Activated CD4-positive, CD25-positive, alpha-beta regulatory T cell treated with anti-CD3 and anti-CD28 coated beads, Interleukin-2, amount 50 U/mL, for 16 hours (primary cell): Measurements from ENCODE around the gene INVS.
"Not testable (repeated sequence)": the region's sequence is repeated elsewhere in the genome, so short reads cannot be mapped to it uniquely, and the experiment has no call there.

Source experiments
- DNase-seq: peaks from one replicate; pipeline ENCODE4 v3.0.0-alpha.2; 2020; ENCODE audit warnings: low read depth, low spot score

Gene INVS

DNA sequence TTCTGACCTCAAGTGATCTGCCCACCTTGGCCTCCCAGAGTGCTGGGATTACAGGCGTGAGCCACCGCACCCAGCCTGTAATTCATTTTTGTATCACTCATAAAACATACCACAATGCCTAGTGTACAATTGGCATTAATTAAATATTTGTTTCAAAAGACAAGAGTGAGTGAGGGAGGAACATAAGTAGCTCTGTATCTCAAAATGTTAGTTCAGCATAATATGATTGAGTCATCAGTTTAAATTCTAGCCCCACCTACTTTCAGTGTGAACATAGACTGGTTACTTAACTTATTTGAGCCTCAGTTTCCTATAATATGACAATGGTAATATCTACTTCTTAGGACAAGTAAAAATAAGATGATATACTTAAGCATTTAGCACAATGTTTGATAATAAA lies 26.9 kb downstream of the INVS start:
- DNase-seq = no peak

DNA sequence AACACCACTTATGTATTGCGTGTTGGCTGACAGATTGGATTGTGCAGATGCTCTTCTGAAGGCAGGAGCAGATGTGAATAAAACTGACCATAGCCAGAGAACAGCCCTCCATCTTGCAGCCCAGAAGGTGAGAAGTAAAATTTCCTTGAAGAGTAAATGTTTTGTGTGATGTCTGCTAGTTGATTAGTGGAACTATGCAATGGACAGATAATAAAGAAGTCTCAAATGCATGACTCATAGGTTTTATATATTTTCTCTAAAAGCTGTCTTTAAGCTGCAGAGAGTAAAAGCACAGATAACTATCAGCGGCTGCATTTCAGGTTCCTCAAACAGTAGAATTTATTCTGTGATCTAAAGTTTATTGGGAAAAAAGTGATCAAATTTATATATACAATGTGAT lies 27.4 kb downstream of the INVS start:
- no peak for DNase-seq

DNA sequence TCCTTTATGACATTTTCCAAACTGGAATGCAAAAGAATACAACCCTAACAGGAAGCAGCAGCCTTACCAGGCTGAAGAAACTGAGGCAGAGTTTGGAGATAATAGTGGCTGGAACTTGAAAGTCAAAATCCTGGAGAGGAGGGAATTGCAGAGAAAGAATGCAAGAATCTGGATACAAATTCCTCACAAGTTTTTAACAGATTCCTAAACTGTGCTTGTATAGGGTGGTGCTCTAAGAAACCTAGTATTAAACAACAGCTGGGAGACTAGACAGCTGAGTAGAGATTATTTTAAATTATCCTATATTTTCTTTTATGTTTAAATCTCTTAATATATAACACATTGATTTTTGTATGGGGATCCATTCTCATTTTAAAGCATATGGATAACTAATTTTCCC lies 30.7 kb downstream of the INVS start:
- no peak for DNase-seq

DNA sequence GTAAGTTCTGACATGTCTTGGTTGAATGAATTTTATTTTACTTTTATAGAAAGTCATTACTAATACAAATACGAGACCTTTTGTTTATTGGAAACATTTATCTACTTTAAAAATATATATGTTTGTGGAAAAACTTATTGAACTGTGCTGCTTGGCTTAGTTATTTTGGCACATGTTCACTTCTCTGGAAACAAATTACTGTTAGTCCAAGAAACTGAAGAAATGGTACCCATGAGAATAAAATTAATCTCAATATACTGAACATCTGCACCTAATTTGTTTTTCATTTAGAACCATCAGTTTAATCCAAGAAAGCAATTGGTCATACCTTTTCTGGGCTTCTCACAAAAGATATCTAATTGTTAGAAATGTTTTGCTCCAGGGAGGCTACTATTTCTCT lies 32.2 kb downstream of the INVS start:
- DNase-seq = no peak

DNA sequence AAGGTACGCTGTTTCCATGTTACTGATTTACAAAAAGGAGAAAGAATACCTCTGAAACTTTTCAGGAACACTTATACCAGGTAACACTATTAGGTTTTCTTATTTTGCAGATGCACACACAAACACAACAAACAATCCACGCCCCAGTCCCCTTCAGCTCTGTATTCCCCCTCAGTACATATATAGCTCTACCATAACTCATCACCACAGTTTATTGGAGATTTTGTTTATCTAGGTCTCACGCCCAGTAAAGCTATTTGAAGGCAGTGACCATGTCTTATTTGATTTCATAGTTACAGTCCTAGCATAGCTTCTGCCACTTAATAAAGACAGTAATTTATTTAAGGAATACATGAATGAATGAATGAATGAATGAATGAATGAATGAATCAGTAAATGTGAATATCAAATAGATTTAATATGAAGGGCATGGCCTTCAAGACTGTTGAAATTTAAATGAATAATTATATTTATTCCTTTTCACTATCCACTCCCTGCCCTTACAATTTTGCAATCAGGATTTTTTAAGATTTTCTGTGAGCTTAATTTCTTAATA lies 32.9 kb downstream of the INVS start:
- no peak for DNase-seq

DNA sequence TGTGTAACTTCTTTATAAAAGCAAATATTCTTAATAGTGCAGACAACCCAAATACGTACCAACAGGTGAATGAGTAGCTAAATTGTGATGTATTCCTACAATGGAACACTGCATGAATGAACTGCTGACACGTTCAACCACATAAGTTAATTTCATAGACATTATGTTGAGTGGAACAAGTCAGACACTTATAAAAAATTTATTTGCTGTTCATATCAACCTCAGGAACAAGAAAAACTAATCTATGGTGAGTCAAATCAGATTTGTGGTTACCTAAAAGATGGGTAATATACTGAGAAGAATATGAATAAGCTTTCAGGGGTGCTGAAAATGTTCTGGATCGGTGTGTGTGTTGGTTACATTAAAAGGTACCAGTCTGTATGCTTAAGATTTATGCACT lies 35.7 kb downstream of the INVS start:
- no peak for DNase-seq

DNA sequence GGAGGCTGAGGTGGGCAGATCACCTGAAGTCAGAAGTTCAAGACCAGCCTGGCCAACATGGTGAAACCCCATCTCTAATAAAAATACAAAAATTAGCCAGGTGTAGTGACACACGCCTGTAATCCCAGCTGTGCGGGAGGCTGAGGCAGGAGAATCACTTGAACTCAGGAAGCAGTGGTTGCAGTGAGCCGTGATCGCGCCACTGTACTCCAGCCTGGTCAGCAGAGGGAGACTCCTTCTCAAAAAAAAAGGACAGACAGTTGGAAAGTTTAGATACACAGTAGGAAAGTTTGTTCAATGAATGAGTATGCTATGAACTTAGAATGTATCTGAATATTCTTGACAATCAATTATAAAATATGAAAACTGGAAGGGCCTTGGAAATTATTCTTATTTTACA lies 37.8 kb downstream of the INVS start:
- not testable (repeated sequence) for DNase-seq

DNA sequence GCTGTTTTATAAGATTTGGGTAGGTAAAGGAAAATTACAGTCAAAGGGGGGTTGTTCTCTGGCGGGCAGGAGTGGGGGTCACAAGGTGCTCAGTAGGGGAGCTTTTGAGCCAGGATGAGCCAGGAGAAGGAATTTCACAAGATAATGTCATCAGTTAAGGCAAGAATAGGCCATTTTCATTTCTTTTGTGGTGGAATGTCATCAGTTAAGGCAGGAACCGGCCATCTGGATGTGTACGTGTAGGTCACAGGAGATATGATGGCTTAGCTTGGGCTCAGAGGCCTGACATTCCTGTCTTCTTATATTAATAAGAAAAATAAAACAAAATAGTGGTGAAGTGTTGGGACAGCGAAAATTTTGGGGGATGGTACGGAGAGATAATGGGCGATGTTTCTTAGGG lies 41.3 kb downstream of the INVS start:
- DNase-seq = not testable (repeated sequence)

DNA sequence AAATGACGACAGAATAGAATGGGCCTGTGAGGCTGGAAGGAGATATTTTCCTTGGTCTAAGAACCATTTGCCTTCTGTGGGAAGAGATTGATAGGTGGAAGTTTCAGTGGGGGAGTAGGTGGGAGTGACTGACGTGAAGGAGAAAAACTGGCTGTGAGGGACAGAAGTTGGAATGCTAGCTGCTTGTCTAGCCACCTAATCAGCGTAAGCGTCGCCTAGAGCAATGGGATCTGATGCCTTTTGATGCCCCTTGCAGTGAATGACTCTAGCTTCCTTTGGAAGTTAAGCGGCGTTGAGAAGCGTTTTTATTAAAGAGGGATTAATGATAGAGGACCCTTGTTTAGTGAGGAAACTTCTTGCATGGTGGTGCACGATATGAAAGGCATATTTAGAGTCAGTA lies 42.8 kb downstream of the INVS start:
- not testable (repeated sequence) for DNase-seq

DNA sequence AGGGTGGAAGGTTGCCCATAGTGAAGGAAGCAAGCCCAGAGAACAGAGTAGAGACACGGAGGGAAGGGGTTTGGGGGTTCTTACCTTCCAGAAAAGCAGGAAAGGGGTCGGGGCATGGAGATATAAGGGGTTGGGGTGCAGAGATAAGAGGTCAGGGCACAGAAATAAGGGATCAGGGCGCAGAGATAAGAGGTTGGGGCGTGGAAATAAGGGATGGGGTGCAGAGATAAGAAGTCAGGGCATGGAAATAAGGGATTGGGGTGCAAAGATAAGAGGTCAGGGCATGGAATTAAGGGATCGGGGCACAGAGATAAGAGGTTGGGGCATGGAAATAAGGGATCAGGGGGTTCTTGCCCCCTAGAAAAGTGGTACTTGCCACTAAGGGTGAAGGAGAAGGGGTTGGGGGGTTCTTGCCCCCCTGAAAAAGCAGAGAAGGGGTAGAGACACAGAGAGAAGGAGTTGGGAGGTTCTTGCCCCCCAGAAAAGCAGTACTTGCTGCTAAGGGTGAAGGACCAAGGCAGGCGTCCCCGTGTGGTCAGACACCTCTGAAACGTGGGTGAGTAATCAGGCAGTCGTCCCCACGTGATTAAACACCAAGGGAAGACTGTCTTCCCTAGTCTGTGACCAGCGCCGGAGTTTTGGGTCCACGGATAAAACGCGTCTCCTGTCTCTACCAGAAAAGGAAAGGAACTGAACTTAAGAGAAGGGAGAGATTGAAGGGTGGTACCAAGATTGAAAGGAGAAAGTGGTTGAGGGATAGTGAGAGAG lies 46.3 kb downstream of the INVS start:
- not testable (repeated sequence) for DNase-seq

DNA sequence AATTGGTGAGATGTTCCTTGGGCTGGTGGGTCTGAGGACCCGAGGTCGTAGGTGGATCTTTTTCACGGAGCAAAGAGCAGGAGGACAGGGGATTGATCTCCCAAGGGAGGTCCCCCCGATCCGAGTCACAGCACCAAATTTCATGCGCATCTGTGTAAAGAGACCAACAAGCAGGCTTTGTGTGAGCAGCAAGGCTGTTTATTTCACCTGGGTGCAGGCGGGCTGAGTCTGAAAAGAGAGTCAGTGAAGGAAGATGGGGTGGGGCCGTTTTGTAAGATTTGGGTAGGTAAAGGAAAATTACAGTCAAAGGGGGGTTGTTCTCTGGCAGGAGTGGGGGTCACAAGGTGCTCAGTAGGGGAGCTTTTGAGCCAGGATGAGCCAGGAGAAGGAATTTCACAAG lies 46.9 kb downstream of the INVS start:
- DNase-seq = not testable (repeated sequence)

DNA sequence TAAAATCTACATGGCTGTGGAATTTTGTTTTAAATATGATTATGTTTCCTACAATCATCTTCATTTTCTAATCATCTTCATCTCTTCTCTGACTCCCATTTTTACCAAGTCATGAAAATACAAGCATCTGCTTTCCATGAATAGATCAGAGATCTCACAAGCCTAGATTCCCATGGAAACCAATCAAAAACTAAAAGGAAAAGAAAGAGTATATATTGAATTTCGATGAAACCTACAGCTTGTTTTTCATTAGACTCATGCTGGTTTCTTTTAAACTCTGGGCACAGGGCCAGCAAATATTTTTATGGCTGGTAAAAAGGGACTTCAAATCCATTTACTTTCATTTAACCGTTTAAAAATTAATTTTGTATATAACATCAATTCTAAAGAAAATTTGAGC lies 51.2 kb downstream of the INVS start:
- DNase-seq = no peak

DNA sequence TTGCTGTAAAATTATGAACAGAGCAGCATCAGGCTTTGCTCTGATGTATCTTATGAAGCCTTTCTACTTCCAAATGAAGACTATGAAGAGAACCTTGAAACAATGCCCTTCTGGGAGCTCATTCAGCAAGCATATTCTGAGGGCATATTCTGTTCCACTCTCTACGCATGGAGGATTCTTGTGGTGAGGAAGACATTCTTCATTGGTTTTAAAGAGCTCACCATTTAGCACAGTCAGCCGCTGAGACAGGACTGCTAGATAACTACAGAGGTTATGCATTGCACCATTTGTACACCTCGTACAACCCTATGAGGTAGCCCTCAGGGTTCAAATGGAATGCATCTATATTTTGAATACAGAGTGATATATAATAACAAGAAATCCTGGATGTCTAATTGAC lies 61.0 kb downstream of the INVS start:
- no peak for DNase-seq

DNA sequence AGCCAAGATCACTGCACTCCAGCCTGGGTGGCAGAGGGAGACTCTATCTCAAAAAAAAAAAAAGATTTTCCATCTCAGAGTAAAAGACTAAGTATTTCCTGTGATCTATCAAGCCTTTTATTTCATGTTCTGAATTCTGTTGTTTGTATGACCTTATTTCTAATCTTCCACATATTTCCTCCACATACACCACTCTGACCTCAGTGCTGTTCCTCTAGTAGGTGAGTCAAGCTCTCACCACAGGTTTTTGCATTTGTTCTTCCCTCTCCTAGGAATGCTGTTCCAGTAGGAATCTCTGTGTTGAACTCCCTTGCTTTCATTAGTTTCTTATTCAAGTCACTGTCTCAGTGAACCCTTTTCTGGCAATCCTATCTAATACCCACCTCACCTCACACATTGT lies 68.1 kb downstream of the INVS start:
- no peak for DNase-seq

DNA sequence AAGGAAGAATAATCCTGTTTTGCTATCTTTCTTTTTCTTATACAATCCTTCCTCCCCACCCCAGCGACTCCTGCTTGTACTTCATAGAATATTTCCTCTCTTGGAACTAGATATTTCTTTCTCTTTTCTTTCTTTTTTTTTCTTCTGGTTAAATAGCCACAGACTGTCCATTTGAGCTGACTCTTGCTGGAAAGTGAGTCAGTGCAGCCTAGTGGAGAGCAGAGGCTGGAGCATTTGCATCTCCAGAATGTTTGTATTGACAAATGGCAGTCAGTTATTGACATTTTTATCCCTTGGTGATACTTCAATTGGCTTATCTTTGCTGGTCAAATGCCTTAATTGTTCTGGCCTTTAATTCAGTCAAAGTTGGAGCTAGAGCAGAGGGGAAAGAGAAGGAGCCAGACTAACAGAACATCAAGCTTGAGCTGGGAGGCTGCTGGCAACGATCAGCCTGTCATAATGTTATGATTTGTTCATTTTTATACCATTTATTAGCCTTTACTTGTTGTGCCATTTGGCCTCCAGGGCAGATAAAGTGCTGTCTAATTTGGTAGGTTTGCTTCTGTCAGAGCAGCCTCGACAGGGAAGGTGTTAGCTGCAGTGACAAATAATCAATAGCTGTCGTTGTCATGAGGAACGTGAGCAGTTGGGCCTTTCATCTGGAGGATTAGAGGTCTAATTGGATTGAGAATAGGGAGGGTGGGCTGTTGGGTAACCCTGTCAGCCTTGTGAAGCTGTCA lies 69.0 kb downstream of the INVS start:
- no peak for DNase-seq

DNA sequence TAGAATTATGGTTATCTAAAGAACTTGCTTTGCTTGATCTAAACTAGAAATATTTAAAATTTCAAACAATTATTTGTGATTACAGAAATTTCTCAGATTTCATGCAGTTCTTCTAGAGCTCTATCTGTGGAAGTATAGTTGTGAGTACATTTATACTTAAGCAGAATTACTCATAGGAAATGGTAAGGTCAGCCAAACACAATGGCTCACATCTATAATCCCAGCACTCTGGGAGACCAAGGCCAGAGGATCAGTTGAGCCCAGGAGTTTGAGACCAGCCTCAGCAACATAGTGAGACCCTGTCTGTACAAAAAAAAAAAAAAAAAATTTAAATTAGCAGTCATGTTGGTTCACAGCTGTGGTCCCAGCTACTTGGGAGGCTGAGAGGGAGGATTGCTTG lies 71.0 kb downstream of the INVS start:
- DNase-seq = no peak

DNA sequence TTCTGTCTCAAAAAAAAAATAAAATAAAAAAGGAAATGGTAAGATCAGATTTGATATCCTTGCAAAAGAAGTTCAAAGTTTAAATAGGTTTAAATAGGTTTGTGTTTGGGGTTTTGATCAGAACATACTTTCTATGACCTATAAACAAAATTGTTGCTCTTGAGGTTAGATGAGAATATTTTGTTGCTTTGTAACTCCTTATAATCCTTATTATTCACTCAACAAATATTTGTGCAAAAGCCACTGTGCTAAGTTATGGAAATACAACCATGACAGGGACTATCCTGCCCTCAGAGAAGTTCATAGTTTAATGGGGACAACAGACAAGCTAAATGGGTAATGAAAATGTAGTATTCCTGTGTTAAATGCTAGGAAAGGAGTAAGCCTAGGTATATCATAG lies 71.5 kb downstream of the INVS start:
- DNase-seq = no peak

DNA sequence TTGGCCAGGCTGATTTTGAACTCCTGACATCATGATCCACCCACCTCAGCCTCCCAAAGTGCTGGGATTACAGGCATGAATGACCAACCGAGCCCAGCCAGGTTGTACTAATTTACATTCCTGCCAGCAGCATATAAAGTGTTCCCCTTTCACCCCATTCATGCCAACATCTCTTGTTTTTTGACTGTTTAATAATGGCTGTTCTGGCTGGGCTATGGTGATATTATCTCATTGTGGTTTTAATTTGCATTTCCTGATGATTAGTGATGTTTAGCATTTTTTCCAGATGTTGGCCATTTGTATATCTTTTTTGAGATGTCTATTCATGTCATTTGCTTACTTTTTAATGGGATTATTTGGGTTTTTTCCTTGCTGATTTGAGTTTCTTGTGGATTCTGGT lies 87.3 kb downstream of the INVS start:
- DNase-seq = no peak

DNA sequence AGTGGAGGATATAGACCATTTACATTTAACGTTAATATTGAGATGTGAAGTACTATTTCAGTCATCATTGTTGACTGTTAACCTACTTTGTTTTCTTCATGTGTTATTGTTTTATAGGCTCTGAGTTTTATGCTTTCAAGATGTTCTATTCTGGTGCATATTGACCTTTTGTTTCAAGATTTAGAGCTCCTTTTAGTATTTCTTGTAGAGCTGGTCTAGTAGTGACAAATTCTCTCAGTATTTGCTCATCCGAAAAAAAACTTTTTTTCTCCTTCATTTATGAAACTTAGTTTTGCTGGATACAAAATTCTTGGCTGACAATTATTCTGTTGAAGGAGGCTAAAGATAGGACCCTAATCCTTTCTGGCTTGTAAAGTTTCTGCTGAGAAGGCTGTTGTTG lies 91.3 kb downstream of the INVS start:
- no peak for DNase-seq

DNA sequence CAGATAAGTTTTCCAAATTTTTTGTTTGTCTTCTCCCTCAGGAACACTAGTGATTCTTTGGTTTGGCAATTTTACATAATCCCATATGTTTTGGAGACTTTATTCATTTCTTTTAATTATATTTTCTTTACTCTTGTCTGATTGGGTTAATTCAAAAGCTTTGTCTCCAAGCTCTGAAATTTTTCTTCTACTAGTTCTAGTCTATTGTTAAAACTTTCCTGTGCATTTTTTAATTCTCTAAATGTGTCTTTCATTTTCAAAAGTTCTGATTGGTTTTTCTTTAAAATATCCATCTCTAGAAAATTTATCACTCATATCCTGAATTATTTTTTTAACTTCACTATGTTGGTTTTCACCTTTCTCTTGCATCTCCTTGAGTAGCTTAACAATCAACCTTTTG lies 92.2 kb downstream of the INVS start:
- no peak for DNase-seq

DNA sequence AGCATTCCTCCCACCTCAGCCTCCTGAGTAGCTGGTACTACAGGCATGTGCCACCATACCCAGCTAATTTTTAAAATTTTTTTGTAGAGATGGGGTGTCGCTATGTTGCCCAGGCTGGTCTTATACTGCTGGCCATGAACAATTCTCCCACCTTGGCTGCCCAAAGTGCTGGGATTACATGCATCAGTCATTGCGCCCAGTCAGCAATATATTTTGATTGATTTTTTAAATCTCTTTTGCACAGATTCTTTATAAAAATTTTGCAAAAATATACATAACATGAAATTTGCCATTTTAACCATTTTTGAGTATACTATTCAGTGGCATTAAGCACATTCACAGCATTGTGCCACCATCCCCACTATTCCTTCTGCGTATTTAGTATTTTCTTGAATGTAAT lies 94.0 kb downstream of the INVS start:
- DNase-seq = no peak

DNA sequence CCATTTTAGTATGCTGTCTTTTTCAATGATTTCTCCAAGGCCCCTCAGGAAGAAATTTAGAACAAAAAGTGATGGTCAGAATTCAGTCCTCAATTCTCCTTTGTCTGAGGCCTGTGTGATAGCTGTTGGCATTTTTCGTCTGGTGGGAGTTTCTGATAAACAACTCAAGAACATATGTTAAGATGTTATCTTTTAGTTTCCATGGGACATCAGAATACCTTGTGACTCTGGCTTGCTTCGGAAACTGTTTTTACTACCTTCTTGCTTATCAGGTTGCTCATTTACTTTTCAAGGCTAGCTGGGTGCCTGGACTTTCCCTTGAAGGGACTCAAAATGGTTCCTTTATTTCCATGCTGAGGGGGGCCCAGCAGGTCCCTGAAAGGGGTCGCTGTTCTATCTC lies 97.2 kb downstream of the INVS start:
- no peak for DNase-seq

DNA sequence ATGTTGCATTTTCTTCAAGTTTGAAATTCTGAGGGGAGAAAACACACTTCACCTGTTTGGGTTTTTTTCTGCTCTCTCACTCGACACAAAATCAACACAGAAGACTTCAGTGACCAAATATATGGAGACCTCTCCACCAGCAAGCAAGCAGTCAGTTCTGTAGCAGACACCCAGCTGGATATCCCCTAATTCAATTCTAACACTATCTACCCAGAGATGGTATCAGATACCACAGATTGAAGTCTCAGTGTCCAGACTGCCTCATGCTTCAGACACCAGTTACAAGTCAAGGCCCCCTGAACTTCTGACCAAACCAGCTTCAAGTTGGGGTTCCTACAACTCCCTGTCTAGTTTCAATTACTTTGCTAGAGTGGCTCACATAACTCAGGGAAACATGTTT lies 97.8 kb downstream of the INVS start:
- DNase-seq = no peak
